ENCODE data around the gene BRD1. TPM values are rescaled to one million over a fixed set of nuclear protein-coding genes. Genes with fewer than 3 reads are reported as not detected.

Gene BRD1
- total RNA-seq, 1 donor from 2014 or later: 35.1 TPM

- Histone ChIP-seq H3K36me3 (no peaks in the 10 kb centered on the region), H3K4me1 (peaks cover 21% of the 10 kb centered on the region), H3K27ac (no peak overlapping the region), H3K27me3 (peaks cover 9% of the 10 kb centered on the region), H3K9me3 (no peaks in the 10 kb centered on the region), H3K4me3 (no peak overlapping the region)
- no peak for TF ChIP-seq POLR2A (IDR thresholded peaks at IDR 0.05)
- no peak for TF ChIP-seq CTCF (IDR thresholded peaks at IDR 0.05)
- intact Hi-C loops (cut with DNase I): no loop called here
- no peak for DNase-seq (ENCODE audit: extremely low spot score in 2 of 2)
Observed at GRCh38 chr22:49845241-49845640, 17.6 kb upstream of the BRD1 start.

DNA sequence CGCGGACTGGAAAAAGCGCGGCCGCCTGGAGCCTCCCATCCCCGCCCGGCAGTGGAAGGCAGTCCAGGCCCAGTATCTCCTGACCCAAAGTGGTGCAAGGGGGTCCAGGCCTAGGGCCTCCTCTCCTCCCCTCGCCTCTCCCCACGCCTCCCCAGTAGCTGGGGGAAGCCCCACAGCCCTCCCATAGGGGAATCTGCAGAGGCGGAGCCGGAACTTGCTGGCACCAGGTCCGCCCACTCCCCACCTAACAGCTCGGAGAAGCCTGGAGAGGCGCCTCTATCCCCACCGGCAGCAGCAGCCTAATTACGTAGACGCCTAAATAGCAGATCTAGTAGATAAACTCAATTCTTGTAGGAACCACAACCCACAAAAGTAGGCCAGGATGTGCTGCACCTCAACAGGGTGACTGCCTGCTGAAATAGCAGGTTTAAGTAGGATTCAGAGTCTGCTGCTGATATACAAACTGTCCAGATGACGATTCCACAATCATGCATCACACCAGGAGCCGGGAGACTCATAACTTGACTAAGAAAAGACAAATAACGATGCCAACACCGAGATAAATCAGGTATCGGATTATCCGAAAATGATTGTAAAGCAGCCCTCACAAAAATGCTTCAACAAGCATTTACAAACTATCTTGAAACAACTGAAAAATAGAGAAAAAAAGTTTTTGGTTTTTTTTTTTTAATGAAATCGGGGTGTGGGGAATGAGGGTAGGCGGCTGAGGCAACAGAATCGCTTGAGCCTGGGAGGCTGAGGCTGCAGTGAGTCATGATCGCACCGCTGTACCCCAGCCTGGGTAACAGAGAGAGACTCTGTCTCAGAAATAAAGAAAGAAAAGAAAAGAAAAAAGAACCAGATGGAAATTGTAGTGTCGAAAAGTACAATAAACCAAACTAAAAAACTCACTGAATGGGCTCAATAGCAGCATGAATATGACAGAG lies 11.4 kb upstream of the BRD1 start:
- Histone ChIP-seq H3K4me1 (no peaks in the 10 kb centered on the region), H3K9me3 (no peaks in the 10 kb centered on the region), H3K36me3 (no peaks in the 10 kb centered on the region), H3K27ac (no peak overlapping the region), H3K4me3 (no peak overlapping the region), H3K27me3 (no peaks in the 10 kb centered on the region)
- no peak for TF ChIP-seq POLR2A (IDR thresholded peaks at IDR 0.05)
- TF ChIP-seq CTCF (IDR thresholded peaks at IDR 0.05): no peak
- TF ChIP-seq POLR2AphosphoS5 (IDR thresholded peaks at IDR 0.05; ENCODE audit: insufficient read depth in 1 of 2, low read depth in 1 of 2): peak in 1 of 2 donors; percentile 48
- DNase-seq (ENCODE audit: extremely low spot score in 2 of 2): no peak
- intact Hi-C loops (cut with DNase I): no loop called here

DNA sequence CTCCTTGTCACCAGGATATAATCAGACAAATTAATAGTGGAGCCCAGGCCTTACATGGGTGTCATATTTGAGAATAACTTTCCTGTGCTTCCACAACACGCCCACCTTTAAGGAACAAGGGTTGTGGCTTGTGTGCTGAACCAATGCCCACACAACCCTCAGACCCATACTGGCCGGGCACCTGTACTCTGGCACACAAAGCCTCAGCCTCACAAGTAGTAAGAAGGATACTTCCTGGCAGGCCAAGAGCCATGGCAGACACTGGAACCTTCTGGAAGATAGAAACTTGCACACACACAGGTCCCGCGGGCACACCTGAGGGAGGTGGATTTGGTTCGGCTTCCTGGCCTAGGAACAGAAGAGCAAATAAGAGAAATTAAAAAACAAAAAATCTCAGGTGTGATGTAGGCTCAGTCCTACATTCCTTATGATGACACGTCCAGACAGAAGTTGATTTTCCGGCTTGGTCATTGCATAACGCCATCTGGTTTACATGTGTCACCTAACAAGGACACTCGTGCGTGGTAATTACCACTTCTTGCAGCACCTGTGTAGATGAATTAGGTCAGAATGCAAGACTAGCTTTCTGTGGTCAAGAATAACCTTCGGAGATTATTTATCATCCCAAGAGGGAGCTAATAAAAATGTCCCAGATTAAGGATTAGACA lies 5.8 kb upstream of the BRD1 start:
- Histone ChIP-seq H3K36me3 (no peaks in the 10 kb centered on the region), H3K27me3 (no peaks in the 10 kb centered on the region), H3K9me3 (no peaks in the 10 kb centered on the region), H3K4me1 (peaks cover under 1% of the 10 kb centered on the region), H3K27ac (no peak overlapping the region), H3K4me3 (no peak overlapping the region)
- intact Hi-C loops (cut with DNase I): no loop called here
- no peak for DNase-seq (ENCODE audit: extremely low spot score in 2 of 2)
- TF ChIP-seq CTCF (IDR thresholded peaks at IDR 0.05) (no peak), POLR2AphosphoS5 (IDR thresholded peaks at IDR 0.05; ENCODE audit: insufficient read depth in 1 of 2, low read depth in 1 of 2) (peak in 1 of 2 donors; percentile 61), POLR2A (IDR thresholded peaks at IDR 0.05) (no peak)

DNA sequence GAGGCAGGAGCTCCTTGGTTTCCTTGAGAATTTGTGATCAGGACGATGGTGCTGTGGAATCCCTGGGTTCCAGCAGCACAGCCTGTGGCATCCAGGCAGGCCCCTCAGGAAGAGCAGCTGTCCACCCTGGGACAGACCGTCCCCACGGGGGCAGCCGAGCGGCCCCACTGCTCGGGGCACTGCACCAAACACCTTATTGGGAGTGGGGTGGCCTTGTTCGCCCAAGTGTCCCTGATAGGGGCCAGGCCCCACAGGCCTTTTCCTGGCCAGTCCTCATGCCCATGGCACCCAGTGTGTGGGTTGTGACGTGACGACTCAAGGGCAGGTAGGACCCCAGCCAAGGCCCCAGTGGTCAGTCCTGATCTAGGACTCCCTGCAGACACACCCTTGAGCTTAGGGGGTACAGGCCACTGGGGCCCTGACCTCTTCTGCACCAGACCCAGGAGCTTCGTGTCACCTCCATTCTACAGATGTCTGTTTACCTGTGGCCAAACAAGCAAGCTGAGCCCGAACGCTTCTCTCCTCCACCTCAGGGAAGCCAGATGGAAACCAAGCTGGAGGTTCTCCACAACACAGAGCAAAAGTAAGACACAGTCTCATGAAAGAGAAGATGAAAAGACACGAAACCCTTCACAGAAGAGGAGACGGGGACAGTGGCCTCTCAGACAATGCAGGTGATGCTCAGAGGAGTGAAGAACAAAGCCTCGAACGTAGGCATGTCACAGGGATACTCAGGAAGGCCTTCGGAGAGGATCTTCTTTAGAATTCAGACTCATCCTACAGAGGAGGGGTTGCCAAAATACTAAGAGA lies 1.6 kb upstream of the BRD1 start:
- Histone ChIP-seq H3K4me3 (no peak overlapping the region), H3K27ac (no peak overlapping the region), H3K4me1 (peaks cover 32% of the 10 kb centered on the region), H3K9me3 (no peaks in the 10 kb centered on the region), H3K36me3 (no peaks in the 10 kb centered on the region), H3K27me3 (no peaks in the 10 kb centered on the region)
- TF ChIP-seq POLR2A (IDR thresholded peaks at IDR 0.05): no peak
- TF ChIP-seq CTCF (IDR thresholded peaks at IDR 0.05): no peak
- TF ChIP-seq POLR2AphosphoS5 (IDR thresholded peaks at IDR 0.05; ENCODE audit: insufficient read depth in 1 of 2, low read depth in 1 of 2): no peak
- peak in 1 of 2 donors; percentile 93 for DNase-seq (ENCODE audit: extremely low spot score in 2 of 2)
- intact Hi-C loops (cut with DNase I): no loop called here
